Cardiac muscle cell (in vitro differentiated cells and primary cell): ENCODE data around the gene DUSP3. TPM values are rescaled to one million over a fixed set of nuclear protein-coding genes. Genes with fewer than 3 reads are reported as not detected.
A peak's percentile ranks its signal among the peaks of the same experiment; 100 is the strongest.

ENCODE experiments used
- DNase-seq, 2 donors: peaks; one replicate each; pipeline versions ENCODE4 v3.0.0 to v3.0.0-alpha.2; 2010 to 2017; ENCODE audit warnings: low read depth in 1 of 2, low spot score in 1 of 2
- H3K27ac ChIP-seq: fragments of 200-600 bp; sonication (generic); 2 replicates; pipeline ENCODE4 v1.5.1; 2016
- H3K27me3 ChIP-seq: fragments of 200-600 bp; sonication (generic); 2 replicates; pipeline ENCODE4 v1.6.0; 2016; ENCODE audit warnings: control low read depth
- H3K36me3 ChIP-seq: fragments of 200-600 bp; sonication (generic); 2 replicates; pipeline ENCODE4 v1.5.1; 2016; ENCODE audit warnings: control low read depth
- H3K4me1 ChIP-seq: fragments of 200-600 bp; sonication (generic); 2 replicates; pipeline ENCODE4 v1.8.1; 2017; ENCODE audit warnings: low read depth, mild to moderate bottlenecking, mixed run types
- H3K4me3 ChIP-seq: fragments of 200-600 bp; sonication (generic); 2 replicates; pipeline ENCODE4 v1.5.1; 2016; ENCODE audit warnings: mild to moderate bottlenecking
- H3K9me3 ChIP-seq: fragments of 200-600 bp; sonication (generic); 2 replicates; pipeline ENCODE4 v1.5.1; 2017; ENCODE audit warnings: low read depth, mild to moderate bottlenecking, control low read depth
- CTCF ChIP-seq: IDR thresholded peaks from 2 replicates; pipeline ENCODE4 v1.5.1; 2012; ENCODE audit warnings: low read depth, mild to moderate bottlenecking, low read length
- polyA plus RNA-seq: library from polyadenylated mRNA; unstranded; fragments of >200 nt; fragmentation: Nextera tagmentation; extraction: Ambion mirVana; gene quantifications from 2 replicates; pipeline ENCODE4 v1.2.1, GENCODE V29; 2016
- total RNA-seq: library from RNA; depleted of rRNA; stranded (reverse); fragments of >200 nt; gene quantifications from 2 replicates; pipeline ENCODE4 v1.2.3, GENCODE V29; 2016

DUSP3 gene
- total and polyA plus RNA-seq, 2 experiments from 2014 or later = 58.7 to 66.2 TPM

GRCh38 chr17:43737722-43738121 is 41.1 kb downstream of the DUSP3 start:
- no peaks in the 10 kb centered on the region for H3K9me3 ChIP-seq
- H3K27ac ChIP-seq = no peak overlapping the region
- TF ChIP-seq CTCF = no peak
- H3K36me3 ChIP-seq = no peaks in the 10 kb centered on the region
- DNase-seq = no peak
- no peaks in the 10 kb centered on the region for H3K4me1 ChIP-seq
- H3K27me3 ChIP-seq = no peaks in the 10 kb centered on the region
- no peak overlapping the region for H3K4me3 ChIP-seq

- TF ChIP-seq CTCF = no peak
- Histone ChIP-seq H3K4me1 (no peaks in the 10 kb centered on the region), H3K36me3 (no peaks in the 10 kb centered on the region), H3K9me3 (no peaks in the 10 kb centered on the region), H3K27ac (no peak overlapping the region), H3K27me3 (no peaks in the 10 kb centered on the region), H3K4me3 (no peak overlapping the region)
- no peak for DNase-seq
These were observed 42.4 kb downstream of the DUSP3 start for GRCh38 chr17:43736389-43736788.

DNA sequence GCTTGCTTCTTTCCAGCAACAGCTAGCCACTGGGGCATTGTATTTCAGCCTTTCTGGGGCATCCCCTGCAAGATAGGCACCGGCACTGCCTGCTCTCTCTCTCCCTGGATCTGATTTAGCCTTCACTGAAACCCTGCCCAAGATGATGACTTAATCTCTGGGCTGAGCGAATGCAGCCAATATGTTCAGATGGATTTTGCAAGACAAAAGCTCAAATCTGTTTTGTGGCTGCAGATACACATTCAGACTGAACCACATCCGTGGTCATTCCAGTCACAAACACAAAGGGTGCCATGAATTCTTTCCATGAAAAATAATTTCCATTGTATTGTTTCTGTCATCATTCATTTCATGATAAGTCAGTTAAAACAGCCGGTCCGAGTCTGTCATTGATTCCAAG is 44.4 kb downstream of the DUSP3 start:
- Histone ChIP-seq H3K4me1 (no peaks in the 10 kb centered on the region), H3K27ac (no peak overlapping the region)

DNA sequence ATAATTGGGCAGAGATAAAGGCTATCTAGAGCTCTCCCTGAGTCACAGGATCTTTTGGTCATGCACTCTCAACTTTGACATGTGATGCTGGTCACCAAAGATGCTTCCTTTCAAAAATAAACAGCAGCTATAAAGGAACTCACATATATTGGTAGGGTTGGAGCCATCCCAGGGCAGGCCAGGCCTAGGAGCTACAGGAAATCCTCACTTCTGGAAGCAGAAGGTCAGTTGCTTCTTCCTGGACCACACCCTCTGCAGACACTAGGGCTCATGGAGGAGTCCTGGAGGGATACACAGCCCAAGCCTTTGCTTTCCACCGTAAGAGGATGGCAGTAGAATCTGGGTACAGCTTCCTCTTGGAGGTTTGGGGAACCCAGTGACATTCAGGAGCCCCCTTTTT is 44.8 kb downstream of the DUSP3 start:
- Histone ChIP-seq H3K4me3 (no peak overlapping the region), H3K27me3 (no peaks in the 10 kb centered on the region), H3K9me3 (no peaks in the 10 kb centered on the region), H3K36me3 (no peaks in the 10 kb centered on the region), H3K27ac (no peak overlapping the region), H3K4me1 (no peaks in the 10 kb centered on the region)
- no peak for TF ChIP-seq CTCF
- no peak for DNase-seq

More for the DNA sequence above, 44.4 kb downstream of the DUSP3 start:
- H3K27me3 ChIP-seq = no peaks in the 10 kb centered on the region
- DNase-seq = peak in 1 of 2 donors; percentile 92
- no peak overlapping the region for H3K4me3 ChIP-seq
- H3K36me3 ChIP-seq = no peaks in the 10 kb centered on the region
- TF ChIP-seq CTCF = no peak
- no peaks in the 10 kb centered on the region for H3K9me3 ChIP-seq

GRCh38 chr17:43732958-43733357 is 45.8 kb downstream of the DUSP3 start:
- Histone ChIP-seq H3K27me3 (no peaks in the 10 kb centered on the region), H3K4me3 (no peak overlapping the region), H3K36me3 (no peaks in the 10 kb centered on the region), H3K27ac (no peak overlapping the region), H3K9me3 (no peaks in the 10 kb centered on the region), H3K4me1 (no peaks in the 10 kb centered on the region)
- no peak for TF ChIP-seq CTCF
- peak in 1 of 2 donors; percentile 64 for DNase-seq

DNA sequence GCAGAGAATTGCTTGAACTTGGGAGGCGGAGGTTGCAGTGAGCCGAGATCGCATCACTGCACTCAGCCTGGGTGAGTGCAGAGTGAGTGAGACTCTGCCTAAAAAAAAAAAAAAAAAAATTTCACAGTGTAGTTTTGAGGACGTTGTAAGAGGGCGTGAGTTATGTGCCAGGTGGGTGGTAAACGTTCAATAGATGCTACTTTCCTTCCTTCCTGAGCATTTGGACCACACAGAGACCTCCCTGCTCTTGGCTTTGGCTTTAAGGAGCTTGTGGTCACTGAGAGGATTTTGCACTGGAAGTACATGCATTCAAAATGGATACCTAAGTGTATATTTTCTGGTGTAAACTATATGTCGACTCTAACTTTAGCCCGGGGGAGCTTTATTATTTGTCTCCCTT is 50.7 kb downstream of the DUSP3 start:
- Histone ChIP-seq H3K9me3 (no peaks in the 10 kb centered on the region), H3K4me3 (no peak overlapping the region), H3K27ac (no peak overlapping the region), H3K4me1 (no peaks in the 10 kb centered on the region), H3K27me3 (no peaks in the 10 kb centered on the region), H3K36me3 (no peaks in the 10 kb centered on the region)
- no peak for DNase-seq
- no peak for TF ChIP-seq CTCF
